TTC549 (cell line): ENCODE data around the gene NID1.
A peak's percentile ranks its signal among the peaks of the same experiment; 100 is the strongest.

Experiments
- FAIRE-seq: peaks from 2 replicates; lab custom pipeline; 2012; peaks lifted over from hg19 to GRCh38; lab: Jason Lieb, UNC

The NID1 gene

GRCh38 chr1:235933017-235933765 lies 131.7 kb downstream of the NID1 start:
- no peak for FAIRE-seq

GRCh38 chr1:235932090-235932510 lies 132.8 kb downstream of the NID1 start:
- no peak for FAIRE-seq

GRCh38 chr1:235931171-235931738 lies 133.6 kb downstream of the NID1 start:
- FAIRE-seq, result no peak

- FAIRE-seq, result no peak
Observed at GRCh38 chr1:235930543-235930942, 134.3 kb downstream of the NID1 start.

- no peak for FAIRE-seq
Observed at GRCh38 chr1:235929216-235929615, 135.7 kb downstream of the NID1 start.

- no peak for FAIRE-seq
Observed at GRCh38 chr1:235928197-235928596, 136.7 kb downstream of the NID1 start.

GRCh38 chr1:235927551-235927950 lies 137.3 kb downstream of the NID1 start:
- FAIRE-seq, result peak; percentile 47
